Stomach (tissue), 9 donors: Measurements from ENCODE around the gene C5AR2. TPM values are rescaled to one million over a fixed set of nuclear protein-coding genes. Genes with fewer than 3 reads are reported as not detected.

Experiments
- DNase-seq, 2 donors: peaks; one replicate each; pipeline versions ENCODE4 v3.0.0 to v3.0.0-alpha.2; 2013 to 2019
- H3K27ac ChIP-seq, 5 donors: fragments of 200-600 bp in 4 of 5; sonication (generic) in 4 of 5; one replicate each; pipeline ENCODE4 v1.5.1; 2013 to 2019; ENCODE audit warnings: mild to moderate bottlenecking in 1 of 5, moderate library complexity in 1 of 5
- H3K27me3 ChIP-seq, 3 donors: fragments of 200-600 bp; sonication (generic); one replicate each; pipeline ENCODE4 v1.5.1; 2017 to 2019; ENCODE audit warnings: mixed run types in 1 of 3
- H3K36me3 ChIP-seq, 4 donors: fragments of 200-600 bp; sonication (generic); 1 replicate in 3 of 4; 2 replicates in 1 of 4; pipeline ENCODE4 v1.5.1; 2016 to 2019
- H3K4me1 ChIP-seq, 4 donors: fragments of 200-600 bp; sonication (generic); one replicate each; pipeline ENCODE4 v1.5.1; 2016 to 2019
- H3K4me3 ChIP-seq, 4 donors: fragments of 200-600 bp; sonication (generic) in 3 of 4; one replicate each; pipeline ENCODE4 v1.5.1; 2016 to 2019; ENCODE audit warnings: mild to moderate bottlenecking in 1 of 4
- H3K9me3 ChIP-seq, 4 donors: fragments of 200-600 bp; sonication (generic); one replicate each; pipeline ENCODE4 v1.5.1; 2016 to 2019
- CTCF ChIP-seq, 7 experiments: fragments of 450-650 bp in 4 of 7; fragments of 200-600 bp in 3 of 7; sonication (generic) in 3 of 7; IDR thresholded peaks; one replicate each; pipeline ENCODE4 v1.5.1; 2016 to 2019; ENCODE audit warnings: antibody characterized with exemption in 7 of 7, control low read depth in 2 of 7, mild to moderate bottlenecking in 1 of 7
- EP300 ChIP-seq: sonication (generic); formaldehyde crosslinking; IDR thresholded peaks from one replicate; pipeline ENCODE4 v1.6.1; 2017; ENCODE audit warnings: antibody characterized with exemption
- POLR2A ChIP-seq, 4 donors: fragments of 450-650 bp; IDR thresholded peaks; one replicate each; pipeline ENCODE4 v1.6.1; 2016; ENCODE audit warnings: antibody characterized with exemption in 4 of 4, control low read depth in 2 of 4, mild to moderate bottlenecking in 1 of 4, moderate library complexity in 1 of 4
- POLR2AphosphoS5 ChIP-seq, 3 donors: sonication (generic); formaldehyde crosslinking; IDR thresholded peaks; one replicate each; pipeline ENCODE4 v1.6.1; 2016; ENCODE audit warnings: antibody characterized with exemption in 3 of 3
- WGBS, 5 donors: extraction: QIAGEN DNeasy Blood & Tissue Kit in 3 of 5; methylation state at CpG; one replicate each; pipeline versions ENCODE4 v1.1.5 to v1.1.7; 2013 to 2018; 5-methylcytosine and 5-hydroxymethylcytosine counted together
- intact Hi-C: fragments of 100-400 bp; cut with DNase I; formaldehyde crosslinking; loops from one replicate; pipeline ENCODE4 v1.15.1; 2023; ENCODE audit warnings: low total_unique reads
- polyA plus RNA-seq, 3 donors: library from polyadenylated mRNA; stranded (reverse); fragments of 200-250 nt; gene quantifications; one replicate each; pipeline ENCODE4 v1.2.3, GENCODE V29; 2013
- total RNA-seq, 5 donors: library from RNA; depleted of rRNA; stranded (reverse); fragments of >200 nt; gene quantifications; one replicate each; pipeline versions ENCODE4 v1.1.0 to v1.2.3, GENCODE V29; 2014 to 2016
- donor health status: healthy with polysubstance abuse.
- donor health status: Bipolar disorder and iron deficiency.
- donor health status: healthy.

The C5AR2 gene
- total and polyA plus RNA-seq, 8 donors, result 0.13 to 11.1 (median 0.82) TPM; not detected in 2

DNA sequence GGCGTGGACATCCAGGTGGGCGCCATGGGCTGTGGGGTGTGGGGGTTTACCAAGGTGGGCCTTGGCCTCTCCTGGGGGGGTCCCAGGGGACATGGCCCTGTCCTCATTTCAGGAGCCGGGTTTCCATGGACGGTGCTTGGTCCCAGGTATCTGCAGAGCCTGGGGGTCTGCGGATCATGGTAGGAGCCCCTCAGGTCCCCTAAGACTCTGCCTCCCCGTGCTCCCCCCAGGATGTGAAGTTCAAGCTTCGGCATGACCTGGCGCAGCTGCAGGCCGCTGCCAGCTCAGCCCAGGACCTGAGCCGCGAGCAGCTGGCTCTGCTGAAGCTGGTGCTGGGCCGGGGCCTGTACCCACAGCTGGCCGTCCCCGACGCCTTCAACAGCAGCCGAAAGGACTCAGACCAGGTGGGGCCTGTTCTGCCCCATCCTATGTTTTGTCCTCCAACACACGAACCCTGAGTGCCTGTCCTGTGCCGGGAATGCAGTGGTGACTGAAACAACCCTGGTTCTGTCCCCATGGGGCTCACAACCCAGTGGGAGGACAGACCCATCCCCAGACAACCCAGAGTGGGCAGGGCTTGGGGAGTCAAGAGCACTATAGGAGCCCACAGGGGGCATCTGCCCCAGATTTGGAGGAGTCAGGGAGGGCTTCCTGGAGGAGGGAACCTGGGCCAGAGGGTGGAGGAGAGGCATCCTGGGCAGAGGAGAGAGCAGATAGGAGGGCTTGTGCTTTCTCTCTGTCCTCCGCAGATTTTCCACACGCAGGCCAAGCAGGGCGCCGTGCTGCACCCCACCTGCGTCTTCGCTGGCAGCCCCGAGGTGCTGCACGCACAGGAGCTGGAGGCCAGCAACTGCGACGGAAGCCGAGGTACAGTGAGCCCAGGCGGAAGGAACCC, 44.0 kb downstream of the C5AR2 start:
- TF ChIP-seq EP300, result no peak
- no peak for TF ChIP-seq POLR2A (IDR thresholded peaks at IDR 0.05)
- no peak for TF ChIP-seq POLR2AphosphoS5 (IDR thresholded peaks at IDR 0.05)
- no peak for TF ChIP-seq CTCF (IDR thresholded peaks at IDR 0.05)
- WGBS, 5 donors, result 95 to 99% (median 96%) methylated on average over 14 to 30 of the region's 30 CpGs
- Histone ChIP-seq H3K27ac (peak overlapping the region in 1 of 5 donors; percentile 64), H3K4me1 (peaks cover 0 to 10% (median 2%) of the 10 kb centered on the region in 4 donors), H3K27me3 (no peaks in the 10 kb centered on the region), H3K36me3 (peaks cover 71 to 100% (median 99%) of the 10 kb centered on the region in 4 donors), H3K4me3 (no peak overlapping the region), H3K9me3 (no peaks in the 10 kb centered on the region)
- intact Hi-C loops, result no loop called here
- DNase-seq, result no peak

DNA sequence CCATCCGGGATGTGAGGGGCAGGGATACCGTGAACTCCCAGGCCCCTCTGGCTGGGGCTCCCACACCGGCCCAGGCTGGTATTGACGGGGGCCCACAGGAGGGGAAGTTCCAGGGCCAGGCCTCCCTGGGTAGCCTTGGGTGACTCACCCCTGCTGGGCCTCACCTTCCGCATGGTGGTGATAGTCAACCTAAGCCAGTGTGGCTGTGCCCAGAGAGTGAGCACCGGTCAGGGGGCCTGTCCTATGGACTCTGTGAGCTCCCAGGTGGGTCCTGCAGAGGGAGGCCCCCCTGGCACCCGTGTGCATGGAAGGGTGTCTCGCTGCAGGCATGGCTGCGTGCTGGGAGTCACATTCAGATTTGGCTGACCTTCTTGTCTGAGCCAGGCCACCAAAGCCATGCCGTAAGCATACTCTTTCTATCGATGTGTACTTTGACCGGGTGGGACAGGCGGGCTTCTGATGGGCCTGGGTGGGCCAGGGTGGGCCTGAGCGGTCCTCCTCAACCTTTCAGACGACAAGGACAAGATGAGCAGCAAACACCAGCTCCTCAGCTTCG, 44.7 kb downstream of the C5AR2 start:
- DNase-seq, result no peak
- TF ChIP-seq POLR2AphosphoS5 (IDR thresholded peaks at IDR 0.05), result no peak
- no peak for TF ChIP-seq POLR2A (IDR thresholded peaks at IDR 0.05)
- TF ChIP-seq CTCF (IDR thresholded peaks at IDR 0.05), result no peak
- TF ChIP-seq EP300, result no peak
- H3K4me1 ChIP-seq, result peaks cover 0 to 16% (median 2%) of the 10 kb centered on the region in 4 donors
- no peaks in the 10 kb centered on the region for H3K9me3 ChIP-seq
- H3K4me3 ChIP-seq, result no peak overlapping the region
- H3K27ac ChIP-seq, result peak overlapping the region in 1 of 5 donors; percentile 64
- intact Hi-C loops, result no loop called here
- no peaks in the 10 kb centered on the region for H3K27me3 ChIP-seq
- peaks cover 71 to 100% (median 99%) of the 10 kb centered on the region in 4 donors for H3K36me3 ChIP-seq
- WGBS, 5 donors, result 76 to 90% (median 82%) methylated on average over 11 to 16 of the region's 16 CpGs

DNA sequence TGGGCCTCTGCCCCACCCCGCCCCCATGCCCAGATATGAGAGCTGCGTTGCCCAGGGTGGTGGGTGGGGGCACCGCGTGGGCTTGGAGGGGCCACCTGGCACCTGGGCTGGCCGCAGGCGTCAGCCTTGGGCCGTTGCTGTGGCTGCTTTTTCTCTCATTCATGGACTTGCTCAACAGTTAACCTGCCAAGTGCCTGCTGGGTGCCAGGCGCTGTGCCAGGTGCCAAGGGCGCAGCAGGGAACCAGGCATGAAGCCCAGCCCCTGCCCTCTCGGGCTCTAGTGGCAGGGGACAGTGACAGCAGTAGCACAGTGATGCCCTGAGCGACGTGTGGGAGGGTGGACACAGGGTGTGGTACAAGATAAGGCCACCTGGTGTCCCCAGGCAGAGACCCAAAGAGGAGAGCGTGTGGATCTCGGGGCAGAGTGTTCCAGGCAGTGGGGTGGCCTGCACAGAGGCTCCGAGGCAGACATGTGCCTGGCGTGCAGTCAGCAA, 45.3 kb downstream of the C5AR2 start:
- H3K9me3 ChIP-seq, result no peaks in the 10 kb centered on the region
- DNase-seq, result no peak
- H3K27me3 ChIP-seq, result no peaks in the 10 kb centered on the region
- peak overlapping the region in 1 of 5 donors; percentile 64 for H3K27ac ChIP-seq
- WGBS, 5 donors, result 69 to 80% (median 78%) methylated on average over 8 to 16 of the region's 16 CpGs
- no peak overlapping the region for H3K4me3 ChIP-seq
- intact Hi-C loops, result no loop called here
- H3K36me3 ChIP-seq, result peaks cover 77 to 100% (median 99%) of the 10 kb centered on the region in 4 donors
- peaks cover 0 to 22% (median 2%) of the 10 kb centered on the region in 4 donors for H3K4me1 ChIP-seq
- TF ChIP-seq CTCF (IDR thresholded peaks at IDR 0.05), result no peak
- no peak for TF ChIP-seq EP300
- no peak for TF ChIP-seq POLR2A (IDR thresholded peaks at IDR 0.05)

DNA sequence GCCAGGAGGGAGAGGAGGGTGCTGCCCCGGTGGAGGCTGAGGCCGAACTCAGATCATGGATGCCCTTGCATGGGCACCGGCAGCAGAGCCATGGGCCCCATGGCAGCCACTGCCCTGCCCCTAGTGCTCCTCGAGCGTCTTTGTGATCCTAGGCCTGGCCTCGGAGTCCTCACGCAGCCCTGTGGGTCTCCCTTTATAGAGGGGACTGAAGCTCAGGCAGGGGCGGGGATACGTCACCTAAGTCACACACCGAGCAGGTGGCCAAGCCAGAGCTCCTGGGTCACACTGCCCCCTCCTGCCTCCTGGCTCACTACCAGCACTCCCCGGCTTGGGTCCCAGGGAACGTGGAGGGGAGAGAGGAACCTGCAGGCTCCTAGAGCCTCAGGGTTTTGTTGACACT, 45.8 kb downstream of the C5AR2 start:
- H3K27me3 ChIP-seq, result no peaks in the 10 kb centered on the region
- DNase-seq, result no peak
- intact Hi-C loops, result no loop called here
- H3K27ac ChIP-seq, result peak overlapping the region in 1 of 5 donors; percentile 64
- H3K4me3 ChIP-seq, result no peak overlapping the region
- peaks cover 74 to 99% (median 97%) of the 10 kb centered on the region in 4 donors for H3K36me3 ChIP-seq
- peaks cover 0 to 25% (median 2%) of the 10 kb centered on the region in 4 donors for H3K4me1 ChIP-seq
- no peaks in the 10 kb centered on the region for H3K9me3 ChIP-seq
- TF ChIP-seq EP300 (no peak), CTCF (IDR thresholded peaks at IDR 0.05) (no peak), POLR2AphosphoS5 (IDR thresholded peaks at IDR 0.05) (no peak), POLR2A (IDR thresholded peaks at IDR 0.05) (no peak)
- WGBS, 5 donors, result 71 to 85% (median 81%) methylated on average over 5 to 12 of the region's 12 CpGs
